T-helper 1 cell treated with Interleukin-12 subunit alpha and Interleukin-12 subunit beta and Interleukin-4 antibody, amounts not matched to agents 30 ng/mL and 1 ng/mL, for 36 hours (primary cell): ENCODE results near the gene PBX3. TPM values are rescaled to one million over a fixed set of nuclear protein-coding genes. Genes with fewer than 3 reads are reported as not detected.

Experiments
- intact Hi-C: fragments of 100-400 bp; cut with micrococcal nuclease; formaldehyde crosslinking; loops from one replicate; pipeline ENCODE4 v1.15.1; 2024
- total RNA-seq: library from RNA; stranded (reverse); gene quantifications from 2 replicates; pipeline ENCODE4 v1.2.3, GENCODE V29; 2022

The PBX3 gene
- total RNA-seq, 1 donor from 2014 or later, result 14.6 TPM

DNA sequence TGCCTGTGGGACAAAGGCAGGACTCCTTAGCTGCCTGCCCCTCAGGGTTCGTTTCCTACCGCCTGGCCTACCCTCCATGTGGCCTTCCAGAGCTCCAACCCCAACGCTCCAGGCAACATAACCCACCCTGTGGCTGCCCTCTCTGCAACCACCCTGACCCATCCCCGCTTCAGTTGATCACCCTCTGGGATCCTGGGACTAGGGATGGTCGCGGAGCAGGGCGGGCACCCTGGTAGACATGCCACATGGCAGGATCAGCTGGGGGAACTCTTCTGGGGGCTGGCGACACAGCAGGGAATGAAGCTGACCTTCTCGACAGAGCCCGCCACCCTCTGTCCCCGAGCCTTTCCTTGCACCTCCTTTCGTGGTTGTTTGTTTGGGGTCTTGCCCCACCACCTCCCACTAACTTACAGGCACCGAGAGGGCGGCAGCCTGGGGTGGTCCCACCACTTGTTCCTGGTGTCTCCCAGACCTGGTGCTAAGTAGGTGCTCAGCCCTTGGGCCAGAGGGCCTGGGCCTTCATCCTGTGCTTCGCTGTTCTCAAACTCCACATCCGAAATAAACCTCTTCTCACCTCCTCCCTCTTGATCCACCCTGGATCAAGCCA lies 243.1 kb downstream of the PBX3 start:
- intact Hi-C loops, result no loop called here

DNA sequence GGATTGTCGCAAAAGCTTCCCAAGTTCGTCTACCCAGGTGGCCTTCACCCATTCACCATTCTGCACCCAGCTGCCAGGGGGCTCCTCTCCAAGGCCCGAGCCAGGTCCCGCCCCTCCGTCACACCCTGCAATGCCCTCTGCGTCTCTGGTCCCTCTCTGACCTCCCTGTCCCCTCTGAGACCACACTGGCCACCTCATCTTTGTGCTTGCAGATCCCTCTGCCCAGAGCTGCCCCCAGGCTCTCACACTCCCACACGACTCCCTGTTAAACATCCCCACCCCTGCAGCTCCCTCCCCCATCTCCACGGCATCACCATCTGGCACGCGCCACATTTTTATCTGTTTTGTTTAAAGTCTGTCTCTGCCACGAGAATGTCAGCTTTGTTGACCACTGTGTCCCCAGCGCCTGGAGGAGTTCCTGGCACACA lies 243.6 kb downstream of the PBX3 start:
- intact Hi-C loops, result no loop called here

DNA sequence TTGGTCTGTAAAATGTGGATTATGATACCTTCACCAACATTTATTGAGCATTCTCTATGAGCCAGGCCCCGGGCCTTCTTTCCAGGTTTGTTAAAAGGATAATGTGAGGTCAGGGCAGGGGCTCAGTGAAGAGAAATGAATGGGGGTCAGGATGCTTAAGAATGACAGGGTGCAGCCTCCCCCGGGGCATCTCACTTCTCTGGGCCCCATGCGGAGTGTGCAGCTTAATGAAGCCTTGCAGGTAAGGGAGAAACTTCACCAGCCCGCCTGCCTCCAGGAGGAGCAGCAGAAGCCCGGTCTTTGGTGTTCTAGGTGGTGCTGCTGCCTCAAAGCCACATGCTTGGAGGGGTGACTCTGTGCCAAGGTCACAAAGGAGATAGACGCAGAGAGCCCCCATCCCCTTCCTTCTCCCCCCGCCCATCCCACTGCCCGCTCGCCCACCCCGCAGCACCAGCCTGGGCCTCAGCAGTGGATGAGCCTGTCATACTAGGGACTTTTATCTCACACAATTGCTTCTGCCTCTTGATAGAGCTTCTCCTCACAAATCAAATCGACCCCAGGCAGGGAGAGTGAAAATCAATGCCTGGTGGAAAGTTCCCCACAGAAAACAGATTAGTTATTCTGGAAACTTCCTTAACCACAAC lies 244.8 kb downstream of the PBX3 start:
- intact Hi-C loops, result no loop called here

DNA sequence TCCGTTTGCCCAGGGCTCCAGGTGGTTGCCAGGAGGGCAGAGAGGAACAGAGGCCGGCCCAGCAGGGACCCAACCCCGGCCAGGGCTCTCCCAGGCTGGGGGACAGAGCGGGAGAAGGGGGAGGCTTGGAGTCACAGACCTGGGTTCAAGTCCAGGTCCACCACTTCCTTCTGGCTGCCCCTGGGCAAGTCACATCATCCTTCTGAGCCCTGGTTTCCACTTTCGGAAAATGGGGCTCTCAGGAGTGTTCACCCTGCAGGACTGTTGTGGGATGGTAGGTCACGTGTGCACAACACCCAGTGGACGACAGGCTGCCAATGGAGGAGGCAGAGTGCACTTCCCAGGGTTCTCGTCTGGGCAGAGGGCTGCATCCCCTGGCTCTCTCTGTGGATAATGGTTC lies 245.4 kb downstream of the PBX3 start:
- intact Hi-C loops, result no loop called here

DNA sequence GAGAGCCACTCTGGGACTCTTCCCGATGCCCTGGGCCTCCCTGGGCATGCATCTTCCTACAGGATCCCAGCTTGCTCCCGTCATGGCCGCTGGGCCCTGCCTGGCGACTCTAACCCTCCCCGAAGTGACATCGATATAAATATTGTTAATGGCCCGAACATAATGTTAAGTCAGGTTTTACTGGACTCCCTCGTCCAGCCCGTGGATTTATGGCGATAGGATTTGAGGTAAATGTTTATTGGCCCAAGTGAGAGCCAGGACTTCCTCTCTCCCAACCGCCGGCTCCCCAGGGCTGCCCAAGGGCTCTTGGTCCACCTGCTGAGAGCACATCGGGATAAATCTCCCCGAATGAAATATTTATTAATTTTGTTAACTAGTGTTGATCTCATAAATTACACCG lies 246.3 kb downstream of the PBX3 start:
- intact Hi-C loops, result no loop called here

DNA sequence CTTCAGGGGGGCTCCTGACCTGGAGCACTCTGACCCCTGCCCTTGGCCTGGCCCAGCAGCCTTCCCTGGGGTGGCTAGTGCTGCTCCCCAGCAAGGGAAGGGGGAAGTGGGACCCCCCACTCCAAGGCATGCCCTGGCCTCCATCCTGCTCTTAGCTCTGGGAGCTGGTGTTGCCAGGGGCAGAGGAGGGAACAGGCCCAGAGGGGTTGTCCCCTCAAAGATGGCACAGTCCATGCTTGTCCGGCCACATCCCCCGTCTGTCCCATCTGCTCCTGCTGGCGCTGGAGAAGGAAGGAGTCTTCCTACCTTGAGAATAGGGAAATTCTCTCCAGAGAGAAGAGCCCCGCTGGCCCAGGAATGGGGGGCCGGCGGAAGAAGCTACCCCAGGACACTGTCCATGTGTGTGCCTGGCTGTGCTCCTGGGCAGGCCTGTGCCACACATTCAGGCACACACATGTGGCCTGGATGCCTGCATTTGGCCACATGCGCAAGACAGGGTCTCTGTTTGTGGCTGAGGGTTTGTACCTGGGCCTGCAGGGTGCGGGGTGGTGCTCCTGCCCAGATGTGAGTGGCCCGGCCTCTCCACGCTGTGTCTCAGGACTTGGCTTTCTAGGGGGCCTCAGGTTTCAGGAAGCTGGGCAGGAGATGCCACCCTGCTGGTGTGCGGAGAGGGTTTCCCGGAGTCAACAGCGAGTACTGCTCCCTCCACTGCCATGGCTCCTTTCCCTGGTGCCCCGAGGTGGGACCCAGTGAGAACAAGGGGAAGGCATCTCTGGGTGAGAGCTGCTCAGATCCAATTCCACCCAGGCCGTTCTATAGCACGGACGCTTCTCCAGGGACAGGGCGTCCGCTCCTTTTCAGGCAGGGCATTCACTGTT lies 247.1 kb downstream of the PBX3 start:
- intact Hi-C loops, result no loop called here

DNA sequence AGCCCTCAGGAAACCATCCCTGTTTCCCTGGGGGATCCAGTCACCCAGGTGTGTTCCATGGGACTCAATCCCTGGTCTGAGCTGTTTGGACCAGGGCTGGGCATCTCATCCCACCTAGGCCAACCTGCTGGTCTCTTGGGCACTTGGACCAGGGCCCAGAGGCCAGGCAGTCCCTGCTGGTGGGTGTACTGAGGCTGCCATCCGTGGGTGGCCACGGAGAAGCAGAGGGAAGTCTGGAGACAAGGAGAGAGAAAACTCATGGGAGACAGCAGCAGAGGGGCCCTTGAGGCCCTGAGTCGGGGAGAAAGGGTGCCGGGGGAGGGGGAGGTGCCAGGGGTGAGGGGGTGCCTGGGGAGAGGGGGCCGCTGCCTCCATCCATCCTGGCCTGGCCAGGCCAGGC lies 247.8 kb downstream of the PBX3 start:
- intact Hi-C loops, result no loop called here

DNA sequence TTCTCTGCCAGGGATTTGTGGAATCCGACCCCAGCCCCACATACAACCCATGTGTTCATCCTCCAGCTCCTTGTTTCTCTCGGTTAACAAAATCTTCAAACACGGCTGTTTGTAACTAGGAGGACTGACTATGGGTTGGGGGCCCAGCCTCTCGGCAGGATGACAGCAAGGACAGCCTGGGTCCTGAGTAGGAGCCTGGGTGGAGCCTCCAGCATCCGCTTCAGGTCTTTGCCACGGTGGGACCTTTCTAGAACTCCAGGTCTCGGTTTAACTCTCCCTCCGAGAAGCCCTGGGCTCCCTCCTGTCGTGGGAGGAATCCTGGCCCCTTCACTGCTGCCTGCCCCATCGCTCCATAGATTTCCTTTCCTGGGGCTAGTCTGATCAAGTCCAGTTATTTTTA lies 248.5 kb downstream of the PBX3 start:
- intact Hi-C loops, result no loop called here

DNA sequence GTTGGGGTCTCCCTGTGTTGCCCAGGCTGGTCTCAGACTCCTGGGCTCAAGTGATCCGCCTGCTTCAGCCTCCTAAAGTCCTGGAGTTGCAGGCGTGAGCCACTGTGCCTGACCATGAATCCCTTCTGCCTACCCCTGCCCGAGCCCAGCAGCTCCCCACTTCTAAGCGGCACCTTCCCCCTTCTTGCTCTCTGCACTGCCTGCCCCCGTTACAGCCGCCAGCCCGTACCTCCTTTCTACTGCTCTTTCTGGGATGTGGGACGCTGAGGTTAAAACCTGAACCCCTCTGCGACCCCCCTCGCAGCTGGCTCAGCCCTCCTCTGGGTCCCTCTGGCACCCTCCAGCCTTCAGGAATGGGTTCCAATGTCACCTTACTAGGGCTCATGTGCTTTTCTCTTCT lies 249.6 kb downstream of the PBX3 start:
- intact Hi-C loops, result no loop called here

DNA sequence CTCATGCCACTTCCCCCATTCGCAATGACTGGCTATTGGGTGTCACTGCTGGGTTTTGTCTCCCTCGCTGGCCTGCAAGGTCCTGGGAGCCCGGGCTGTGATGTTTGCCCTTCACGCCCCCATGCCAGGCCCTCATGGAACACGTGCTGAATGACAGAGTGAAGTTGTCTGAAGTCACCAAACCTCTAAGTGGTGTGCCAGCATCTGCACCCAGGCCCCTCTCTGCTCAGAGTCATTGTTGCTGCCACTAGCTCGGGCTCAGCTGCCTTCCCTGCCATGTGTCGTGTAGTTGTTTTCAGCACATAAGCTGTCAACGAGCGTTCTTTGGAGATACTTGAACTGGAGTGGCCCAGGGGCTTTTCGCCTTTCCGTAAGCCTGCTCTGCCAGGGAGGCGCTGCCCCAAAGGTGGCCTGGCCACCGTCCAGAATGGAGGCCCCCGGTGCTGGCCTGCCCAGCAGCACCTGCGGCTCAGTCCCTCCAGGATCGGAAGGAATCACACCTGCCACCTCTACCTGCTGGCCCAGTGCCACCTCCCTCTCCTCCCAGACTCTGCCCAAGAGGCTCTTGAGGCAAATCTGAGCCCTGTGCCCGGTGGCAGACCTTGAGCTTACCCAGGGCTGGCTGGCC lies 250.1 kb downstream of the PBX3 start:
- intact Hi-C loops, result no loop called here

DNA sequence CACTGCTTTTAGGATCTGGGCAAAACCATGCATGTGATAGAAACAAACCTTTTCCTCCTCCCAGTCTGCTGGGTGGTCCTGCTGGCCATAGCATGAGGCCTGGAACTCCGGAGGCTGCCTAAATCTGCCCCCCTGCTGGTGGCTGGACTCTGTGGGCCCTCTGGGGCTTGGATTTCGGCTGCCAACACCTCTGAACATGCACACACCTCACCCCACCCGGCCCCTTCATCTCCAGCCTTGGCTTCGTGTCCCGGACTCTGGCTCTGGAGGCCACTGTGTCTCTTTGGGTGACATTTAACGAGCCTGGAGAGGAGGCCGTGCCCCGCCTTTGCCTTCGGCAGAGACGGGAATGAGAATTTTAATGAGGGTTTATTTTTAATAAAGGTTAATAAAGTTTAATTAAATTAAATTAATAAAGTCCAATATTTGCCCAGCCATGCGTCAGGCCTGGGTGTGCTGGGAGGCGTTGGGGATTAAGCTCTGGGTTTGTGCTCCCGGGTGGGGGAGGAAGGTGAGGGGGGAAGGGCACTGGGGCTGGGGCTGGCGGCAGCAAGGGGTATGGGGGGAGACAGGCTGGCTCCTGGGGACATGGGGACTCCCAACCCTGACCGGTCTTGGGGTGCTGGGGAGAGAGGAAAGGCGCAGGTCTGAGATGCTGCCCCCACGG lies 251.8 kb downstream of the PBX3 start:
- intact Hi-C loops, result no loop called here

DNA sequence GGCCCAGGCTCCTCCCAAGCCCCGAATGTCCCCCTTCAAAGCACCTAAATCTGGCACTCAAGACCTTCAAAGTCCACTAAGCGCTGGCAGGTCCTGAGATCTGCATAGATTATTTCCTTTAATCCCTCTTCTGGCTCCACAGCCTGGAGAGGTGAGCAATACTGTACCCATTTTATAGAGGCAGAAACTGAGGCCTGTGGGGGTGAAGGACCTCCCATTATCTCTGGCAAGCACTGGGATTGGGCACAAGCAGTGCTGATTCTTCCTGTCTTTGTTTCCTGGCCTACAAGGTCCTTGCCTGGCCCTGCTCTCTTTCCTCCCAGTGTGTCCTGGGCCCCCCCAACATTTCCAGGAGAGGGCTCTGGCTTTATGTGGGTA lies 252.3 kb downstream of the PBX3 start:
- intact Hi-C loops, result no loop called here

DNA sequence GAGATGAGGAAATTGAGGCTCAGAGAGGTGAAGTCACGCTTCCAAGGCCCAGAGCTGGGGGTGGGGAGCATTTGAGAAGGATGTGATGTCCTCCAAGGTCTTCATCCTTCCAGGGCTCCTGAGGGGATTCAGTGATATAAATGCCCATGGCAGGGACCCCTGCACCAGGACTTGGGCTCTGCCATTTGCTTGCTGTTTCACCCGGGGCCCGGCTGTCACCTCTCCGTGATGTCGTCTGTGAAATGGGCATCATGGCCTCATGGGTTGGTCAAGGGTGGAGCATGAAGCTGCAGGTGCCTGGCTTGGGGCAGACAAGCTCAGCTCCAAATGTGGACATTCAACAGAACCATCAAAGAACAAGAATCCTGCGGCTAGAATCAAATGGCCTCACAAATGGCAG lies 253.1 kb downstream of the PBX3 start:
- intact Hi-C loops, result no loop called here

DNA sequence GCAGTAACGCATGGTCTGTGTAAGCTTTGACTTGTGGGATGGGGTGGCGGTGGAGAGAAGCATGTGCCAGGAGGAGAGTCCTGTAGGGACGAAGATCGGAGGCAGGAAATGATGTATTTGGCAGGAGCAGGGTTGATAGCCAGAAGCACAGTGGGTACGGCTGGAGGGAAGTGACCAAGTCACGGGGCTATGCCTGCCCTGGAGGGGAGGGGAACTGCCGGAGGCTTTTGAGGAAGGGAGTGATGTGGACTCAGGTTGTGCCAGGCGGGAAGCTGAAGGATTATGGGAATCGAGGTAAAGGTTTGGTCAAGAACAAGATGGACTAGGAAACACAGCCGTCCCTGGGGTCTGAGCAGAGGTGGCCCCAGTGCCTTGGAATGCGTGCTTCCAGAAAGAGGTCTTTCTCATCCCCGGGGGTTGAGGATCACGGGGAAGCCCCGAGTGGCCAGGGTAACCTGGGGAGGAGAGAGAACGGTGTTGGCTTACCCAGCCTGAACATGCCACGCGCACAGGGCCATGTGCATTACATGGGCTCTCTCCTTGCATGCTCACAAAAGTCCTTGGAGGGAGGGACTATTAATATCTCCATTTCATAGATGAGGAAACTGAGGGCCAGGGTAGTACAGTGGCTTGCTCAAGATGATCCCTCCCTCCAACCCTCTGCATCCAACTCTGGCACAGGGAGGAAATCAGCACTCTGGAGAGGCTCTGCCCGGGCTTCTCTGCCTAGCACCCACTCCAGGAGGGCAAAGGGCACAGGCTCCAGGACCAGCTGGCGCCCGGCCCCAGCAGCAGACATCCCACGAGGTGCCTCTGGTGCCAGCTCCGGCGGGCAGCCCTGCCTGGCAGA lies 253.8 kb downstream of the PBX3 start:
- intact Hi-C loops, result no loop called here

DNA sequence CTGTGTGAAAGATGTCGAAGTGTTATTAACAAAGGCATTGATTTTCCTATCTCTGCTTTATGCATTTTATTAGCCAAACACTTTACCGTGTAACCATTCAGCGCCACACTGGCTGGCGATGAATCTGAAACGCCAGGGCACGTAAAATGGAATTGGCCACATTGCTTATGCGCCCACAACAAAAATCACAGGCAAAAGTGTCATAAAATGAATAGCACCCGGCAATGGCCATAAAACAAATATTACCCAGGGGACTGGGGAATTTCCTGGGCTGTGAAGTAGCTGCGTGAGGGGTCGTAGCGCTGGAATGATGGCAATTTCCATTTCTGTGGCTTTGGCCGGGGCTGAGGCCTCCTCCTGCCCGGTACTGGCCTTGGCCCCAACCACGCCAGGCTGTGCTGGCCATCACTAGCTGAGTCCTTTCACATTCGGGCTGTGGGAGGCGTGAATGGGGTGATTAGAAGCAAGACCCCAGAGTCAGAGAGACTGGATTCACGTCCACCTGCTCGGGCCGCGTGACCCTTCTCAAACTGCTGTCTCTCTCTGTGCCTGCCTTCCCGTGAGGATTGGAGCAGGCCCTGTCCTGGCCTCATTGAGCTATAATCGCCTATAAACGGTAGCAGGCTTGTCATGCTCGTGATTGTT lies 254.5 kb downstream of the PBX3 start:
- intact Hi-C loops, result no loop called here

DNA sequence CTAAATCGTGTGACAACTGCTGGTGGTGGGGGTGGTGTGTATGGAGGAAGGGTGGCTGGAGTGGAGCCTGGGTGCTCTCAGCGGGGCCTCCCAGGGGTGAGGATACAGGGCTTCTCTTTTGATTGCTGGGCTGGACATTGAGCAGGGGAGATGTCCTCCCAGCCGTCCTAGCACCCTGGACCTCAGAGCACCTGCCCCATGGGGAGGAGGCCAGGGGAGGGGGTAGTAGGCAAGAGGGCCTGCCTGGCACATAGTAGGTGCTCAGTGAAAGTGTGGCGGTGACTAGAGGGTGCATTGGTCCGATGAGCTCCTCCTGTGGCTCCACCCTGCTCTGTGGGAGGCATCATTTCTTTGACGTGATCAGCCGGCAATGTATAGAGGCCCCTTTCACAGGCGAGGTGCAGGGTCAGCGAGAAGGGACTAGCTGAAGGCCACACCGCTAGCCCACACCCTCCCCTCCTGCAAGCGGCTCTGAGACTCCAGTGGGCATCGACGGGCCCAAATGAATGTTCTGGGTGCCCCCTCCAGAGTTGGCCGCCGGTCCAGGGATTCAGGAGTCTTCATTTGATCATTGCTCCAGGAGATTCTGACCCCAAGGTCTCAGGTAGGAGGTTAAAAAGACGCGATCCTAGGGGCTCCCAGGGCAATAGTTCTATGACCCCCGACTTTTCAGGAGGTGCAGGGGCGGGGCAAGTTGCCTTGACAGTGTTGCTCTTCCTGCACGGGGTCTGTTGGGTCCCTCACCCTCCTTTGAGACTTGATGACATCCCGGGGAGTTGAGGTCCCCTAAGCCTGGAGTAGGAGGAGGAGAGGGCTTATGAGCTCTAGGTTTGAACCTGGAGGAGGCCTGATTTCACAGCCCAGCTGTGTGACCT lies 255.5 kb downstream of the PBX3 start:
- intact Hi-C loops, result no loop called here

DNA sequence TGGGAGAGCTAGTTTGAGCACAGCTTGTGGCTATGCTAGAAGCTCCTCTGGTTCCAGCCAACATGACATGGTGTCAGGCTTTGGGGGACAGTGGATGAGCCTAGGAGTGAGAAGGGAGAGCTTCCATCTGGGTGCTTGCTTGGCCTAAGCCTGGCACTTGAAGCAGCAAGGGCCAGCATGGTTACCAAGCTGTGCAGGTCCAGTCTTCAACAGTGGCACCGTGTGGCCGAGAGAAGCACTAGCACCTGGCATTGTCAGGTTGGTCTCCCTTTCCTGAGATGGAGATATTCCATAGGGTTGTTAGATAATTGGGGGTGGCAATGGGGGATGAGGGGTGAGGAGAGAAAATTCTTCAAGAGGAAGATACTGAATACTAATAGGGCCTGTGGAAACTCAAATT lies 261.9 kb downstream of the PBX3 start:
- intact Hi-C loops, result no loop called here

DNA sequence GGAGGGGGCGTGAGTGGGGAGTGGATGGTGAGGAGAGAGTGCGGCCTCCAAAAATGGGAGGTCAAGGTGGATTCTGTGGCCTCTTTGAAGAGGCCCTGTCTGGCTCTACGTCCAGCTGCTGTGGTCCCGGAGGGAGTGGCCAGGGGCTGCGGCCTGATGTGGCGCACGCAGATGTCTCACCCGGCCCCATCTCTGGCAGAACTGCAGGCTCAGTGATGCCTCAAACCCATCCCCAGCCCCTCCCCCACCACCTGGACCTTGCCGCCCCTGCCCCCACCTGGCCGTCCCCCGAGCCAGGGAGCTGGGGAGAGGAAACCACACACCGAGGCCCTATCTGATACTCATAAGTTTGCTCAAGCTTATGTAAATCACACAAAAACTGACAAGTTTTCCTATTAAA lies 267.6 kb downstream of the PBX3 start:
- intact Hi-C loops, result no loop called here

DNA sequence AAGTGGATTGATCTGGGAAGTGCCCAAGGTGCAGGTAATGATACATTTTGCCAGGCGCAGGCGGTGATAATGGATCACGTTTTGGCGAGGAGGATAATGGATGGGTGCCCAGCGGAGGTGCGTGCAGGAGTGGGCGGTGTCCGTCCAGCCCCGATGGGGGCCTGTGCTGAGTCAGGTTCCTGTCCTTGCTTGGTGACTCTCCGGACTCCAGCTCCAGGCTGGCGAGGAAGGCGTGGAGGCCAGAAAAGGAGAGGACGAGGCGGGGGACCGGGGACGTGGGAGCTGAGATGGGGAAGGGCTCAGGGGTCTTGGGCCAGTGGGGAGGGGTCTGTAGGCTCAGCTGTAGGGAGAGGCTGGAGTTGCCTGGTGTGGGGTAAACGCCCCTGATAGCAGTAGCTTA lies 268.3 kb downstream of the PBX3 start:
- intact Hi-C loops, result no loop called here
